Osteoblast (primary cell): ENCODE data around the gene TECPR2. TPM values are rescaled to one million over a fixed set of nuclear protein-coding genes. Genes with fewer than 3 reads are reported as not detected.

Source experiments
- DNase-seq: peaks from one replicate; pipeline ENCODE4 v3.0.0; 2011; ENCODE audit warnings: low spot score, mixed read lengths; ENCODE audit not compliant: insufficient read length; ENCODE audit errors: missing footprints
- H2AFZ ChIP-seq: 2 replicates; pipeline ENCODE4 v1.6.0; 2011; ENCODE audit warnings: mild to moderate bottlenecking, low read length
- H3K27ac ChIP-seq: 2 replicates; pipeline ENCODE4 v1.5.1; 2011; ENCODE audit warnings: mild to moderate bottlenecking, low read depth, low read length, moderate library complexity
- H3K27me3 ChIP-seq: 2 replicates; pipeline ENCODE4 v1.6.0; 2012; ENCODE audit warnings: mild to moderate bottlenecking, control low read depth, inconsistent platforms, low read length, moderate library complexity; ENCODE audit not compliant: insufficient read depth
- H3K36me3 ChIP-seq: 2 replicates; pipeline ENCODE4 v1.5.1; 2011; ENCODE audit warnings: mild to moderate bottlenecking, low read length, control low read depth, moderate library complexity; ENCODE audit not compliant: insufficient read depth
- H3K4me1 ChIP-seq: 2 replicates; pipeline ENCODE4 v1.5.1; 2011; ENCODE audit warnings: mild to moderate bottlenecking, low read length, control low read depth, moderate library complexity; ENCODE audit not compliant: insufficient read depth
- H3K4me2 ChIP-seq: 2 replicates; pipeline ENCODE4 v1.6.0; 2011; ENCODE audit warnings: mild to moderate bottlenecking, low read length; ENCODE audit not compliant: insufficient read depth
- H3K4me3 ChIP-seq: fragments of 200-600 bp; sonication (generic); 3 replicates; pipeline ENCODE4 v1.5.1; 2012; ENCODE audit warnings: mild to moderate bottlenecking, low read length, inconsistent platforms; ENCODE audit not compliant: insufficient read depth
- H3K79me2 ChIP-seq: 2 replicates; pipeline ENCODE4 v1.6.0; 2012; ENCODE audit warnings: mild to moderate bottlenecking, low read length, control low read depth, inconsistent platforms; ENCODE audit not compliant: insufficient read depth
- H3K9me3 ChIP-seq: 2 replicates; pipeline ENCODE4 v1.5.1; 2011; ENCODE audit warnings: low read depth, low read length, control low read depth
- H4K20me1 ChIP-seq: 2 replicates; pipeline ENCODE4 v1.6.0; 2012; ENCODE audit warnings: mild to moderate bottlenecking, low read length, control low read depth; ENCODE audit not compliant: insufficient read depth
- CTCF ChIP-seq: IDR thresholded peaks from 2 replicates; pipeline ENCODE4 v1.5.1; 2011; ENCODE audit warnings: mild to moderate bottlenecking, low read depth, low read length, moderate library complexity; ENCODE audit errors: extremely low read depth
- total RNA-seq: library from RNA; depleted of rRNA; stranded (reverse); fragments of >200 nt; gene quantifications from 2 replicates; pipeline ENCODE4 v1.2.3, GENCODE V29; 2012

Gene TECPR2
- total RNA-seq, 1 donor = 13.0 TPM

- DNase-seq = peak; percentile 77
- Histone ChIP-seq H2AFZ (no peak overlapping the region), H3K9me3 (no peaks in the 10 kb centered on the region), H3K4me1 (peaks cover 6% of the 10 kb centered on the region), H3K4me2 (no peak overlapping the region), H3K36me3 (peaks cover 13% of the 10 kb centered on the region), H4K20me1 (peaks cover 4% of the 10 kb centered on the region), H3K79me2 (no peaks in the 10 kb centered on the region), H3K4me3 (no peak overlapping the region), H3K27ac (no peak overlapping the region), H3K27me3 (no peaks in the 10 kb centered on the region)
- no peak for TF ChIP-seq CTCF
These were observed 133.0 kb downstream of the TECPR2 start for GRCh38 chr14:102495491-102496330.

GRCh38 chr14:102496331-102496691 is 133.6 kb downstream of the TECPR2 start:
- H3K4me3 ChIP-seq = no peak overlapping the region
- H2AFZ ChIP-seq = no peak overlapping the region
- peaks cover 8% of the 10 kb centered on the region for H3K4me1 ChIP-seq
- peaks cover 4% of the 10 kb centered on the region for H4K20me1 ChIP-seq
- no peak for TF ChIP-seq CTCF
- DNase-seq = peak; percentile 48
- H3K79me2 ChIP-seq = no peaks in the 10 kb centered on the region
- H3K27ac ChIP-seq = no peak overlapping the region
- no peaks in the 10 kb centered on the region for H3K27me3 ChIP-seq
- H3K36me3 ChIP-seq = peaks cover 16% of the 10 kb centered on the region
- no peaks in the 10 kb centered on the region for H3K9me3 ChIP-seq
- H3K4me2 ChIP-seq = no peak overlapping the region

GRCh38 chr14:102496958-102497744 is 134.4 kb downstream of the TECPR2 start:
- Histone ChIP-seq H3K36me3 (peaks cover 16% of the 10 kb centered on the region), H3K9me3 (no peaks in the 10 kb centered on the region), H3K27ac (no peak overlapping the region), H3K79me2 (no peaks in the 10 kb centered on the region), H4K20me1 (no peaks in the 10 kb centered on the region), H3K27me3 (no peaks in the 10 kb centered on the region), H3K4me1 (peaks cover 8% of the 10 kb centered on the region), H3K4me3 (no peak overlapping the region), H2AFZ (no peak overlapping the region), H3K4me2 (no peak overlapping the region)
- peak; percentile 75 for DNase-seq
- no peak for TF ChIP-seq CTCF
